GM12878 (cell line): ENCODE results near the gene HDHD3. TPM values are rescaled to one million over a fixed set of nuclear protein-coding genes. Genes with fewer than 3 reads are reported as not detected.

Experiments
- ATAC-seq: fragments of 200-7000 bp; cut with Tn5 transposase; 3 replicates; pipeline ENCODE4 v1.9.1; 2020; ENCODE audit warnings: mild to moderate bottlenecking, moderate library complexity
- BruUV-seq: library from RNA; stranded (reverse); fragments of 400-500 nt; replicated peaks from 2 replicates; lab custom pipeline; 2021; lab: Mats Ljungman, UMichigan
- CTCF ChIA-PET: fragments of 300-600 bp; sonication (Branson Sonifier 250); formaldehyde crosslinking; extraction: SDS; loops from one replicate; lab custom pipeline; 2021; ENCODE audit warnings: inconsistent platforms; lab: Yijun Ruan, JAX
- POLR2A ChIA-PET: fragments of 350-600 bp; formaldehyde crosslinking; extraction: SDS; loops from one replicate; lab custom pipeline; 2021; ENCODE audit warnings: inconsistent platforms; lab: Charles Lee
- RAD21 ChIA-PET: fragments of 300-600 bp; sonication (Branson Sonifier 250); formaldehyde crosslinking; loops from one replicate; lab custom pipeline; 2023; ENCODE audit warnings: antibody characterized with exemption; ENCODE audit not compliant: unreplicated experiment; lab: Charles Lee
- SMC1A ChIA-PET: fragments of 300-600 bp; sonication (Branson Sonifier 250); formaldehyde crosslinking; loops from one replicate; lab custom pipeline; 2023; ENCODE audit not compliant: unreplicated experiment, uncharacterized antibody; lab: Charles Lee
- DNase-seq: peaks from one replicate; pipeline ENCODE4 v3.0.0-alpha.2; 2011; ENCODE audit warnings: low read depth, low spot score
- FAIRE-seq: peaks from 3 replicates; lab custom pipeline; 2011; peaks lifted over from hg19 to GRCh38; lab: Jason Lieb, UNC
- H2AFZ ChIP-seq: 2 replicates; pipeline ENCODE4 v1.6.0; 2011; ENCODE audit warnings: low read depth, low read length, control low read depth; ENCODE audit not compliant: control insufficient read depth
- H3K27ac ChIP-seq: 2 replicates; pipeline ENCODE4 v1.5.1; 2011; ENCODE audit warnings: control low read depth; ENCODE audit not compliant: control insufficient read depth, insufficient read depth
- H3K27me3 ChIP-seq, 2 experiments: replicated peaks in 1 of 2; 2 replicates each; pipeline versions ENCODE4 v1.6.0 to v1.6.1; 2011; ENCODE audit warnings: low read length in 1 of 2; ENCODE audit not compliant: control insufficient read depth in 2 of 2, insufficient read depth in 2 of 2
- H3K36me3 ChIP-seq, 2 experiments: 2 replicates each; pipeline ENCODE4 v1.5.1; 2011; ENCODE audit warnings: low read length in 1 of 2; ENCODE audit not compliant: control insufficient read depth in 2 of 2, insufficient read depth in 2 of 2
- H3K4me1 ChIP-seq: 2 replicates; pipeline ENCODE4 v1.6.1; 2011; ENCODE audit warnings: mild to moderate bottlenecking, low read length, moderate library complexity, mixed read lengths; ENCODE audit not compliant: control insufficient read depth, insufficient read depth
- H3K4me2 ChIP-seq: 2 replicates; pipeline ENCODE4 v1.6.0; 2011; ENCODE audit warnings: control low read depth; ENCODE audit not compliant: control insufficient read depth, insufficient read depth
- H3K4me3 ChIP-seq: fragments of 200-600 bp; sonication (generic); 2 replicates; pipeline ENCODE4 v1.5.1; 2016
- H3K79me2 ChIP-seq: 2 replicates; pipeline ENCODE4 v1.6.0; 2011; ENCODE audit warnings: low read length; ENCODE audit not compliant: control insufficient read depth, insufficient read depth
- H3K9ac ChIP-seq: 2 replicates; pipeline ENCODE4 v1.8.0; 2011; ENCODE audit warnings: low read length, control low read depth, mixed read lengths; ENCODE audit not compliant: control insufficient read depth, insufficient read depth
- H3K9me3 ChIP-seq: replicated peaks from 3 replicates; pipeline ENCODE4 v1.5.1; 2011; ENCODE audit warnings: mild to moderate bottlenecking, low read length; ENCODE audit not compliant: control insufficient read depth, insufficient read depth
- H4K20me1 ChIP-seq: 2 replicates; pipeline ENCODE4 v1.6.0; 2011; ENCODE audit not compliant: control insufficient read depth, insufficient read depth
- HCFC1 ChIP-seq: fragments of 150-350 bp; IDR thresholded peaks from 2 replicates; pipeline ENCODE4 v1.6.1; 2014; ENCODE audit warnings: low read length
- KLF5 ChIP-seq: fragments of 450-650 bp; IDR thresholded peaks from 2 replicates; pipeline ENCODE4 v1.6.1; 2014; ENCODE audit warnings: mild to moderate bottlenecking; ENCODE audit not compliant: partially characterized antibody
- SKIL ChIP-seq: fragments of 450-650 bp; IDR thresholded peaks from 2 replicates; pipeline ENCODE4 v1.6.1; 2017; ENCODE audit warnings: mild to moderate bottlenecking, low read depth, inconsistent platforms; ENCODE audit not compliant: poor library complexity, severe bottlenecking
- STAT3 ChIP-seq: IDR thresholded peaks from 2 replicates; pipeline ENCODE4 v1.6.1; 2011; ENCODE audit warnings: low read depth, low read length, improper control_type of control experiment
- SUPT20H ChIP-seq: IDR thresholded peaks from 2 replicates; pipeline ENCODE4 v1.6.1; 2011; ENCODE audit warnings: low read depth, mild to moderate bottlenecking, low read length, moderate library complexity, borderline replicate concordance; ENCODE audit not compliant: control insufficient read depth
- TCF3 ChIP-seq: IDR thresholded peaks from 2 replicates; pipeline ENCODE4 v1.6.1; 2012; ENCODE audit warnings: low read depth, mild to moderate bottlenecking, low read length, borderline replicate concordance; ENCODE audit not compliant: insufficient read depth
- WGBS: methylation state at CpG from one replicate; pipeline ENCODE4 v1.1.6; 2016; ENCODE audit warnings: low lambda C conversion rate; ENCODE audit not compliant: insufficient replicate concordance, insufficient coverage; ENCODE audit errors: missing lambda C conversion rate; 5-methylcytosine and 5-hydroxymethylcytosine counted together
- in situ Hi-C: fragments of 300-500 bp; cut with MboI; formaldehyde crosslinking; loops from 9 replicates; pipeline ENCODE4 v1.14.3; 2018; ENCODE audit warnings: mixed read lengths
- intact Hi-C: fragments of 100-400 bp; cut with micrococcal nuclease; formaldehyde crosslinking; loops from one replicate; pipeline ENCODE4 v1.14.2; 2022; ENCODE audit not compliant: unreplicated experiment
- polyA plus RNA-seq, 11 experiments: library from polyadenylated mRNA; depleted of rRNA in 4 of 11; unstranded in 6 of 11; stranded (reverse) in 5 of 11; fragments of >200 nt; fragmentation: Nextera tagmentation in 4 of 11; fragmentation: Illumina TruSeq in 1 of 11; extraction: Ambion mirVana in 4 of 11; extraction: Trizol in 1 of 11; gene quantifications; 1 replicate in 1 of 11; 2 replicates in 10 of 11; pipeline versions ENCODE4 v1.2.1 to v1.2.3, GENCODE V29; 2011 to 2016; ENCODE audit warnings: inconsistent platforms in 2 of 11, missing spikeins in 2 of 11, low read depth in 1 of 11
- total RNA-seq, 4 experiments: library from RNA; depleted of rRNA in 3 of 4; stranded (reverse); fragments of >200 nt in 3 of 4; fragmentation: Illumina TruSeq in 1 of 4; extraction: Trizol in 1 of 4; gene quantifications; 2 replicates each; pipeline versions ENCODE4 v1.2.1 to v1.2.3, GENCODE V29; 2013 to 2021

Gene HDHD3
- total and polyA plus RNA-seq, 10 of the 15 experiments (the other 5 are each of a cell fraction or from before 2014, with no cell fraction given) = 1.3 to 29.4 (median 17.9) TPM

- SMC1A ChIA-PET = interaction anchor here (1.4 kb wide), 1 partner anchor 10 kb away, joined by 3 read pairs; no protein-coding TSS in a partner anchor
- no TSS peak for BruUV-seq
- Histone ChIP-seq H3K27me3 (no peaks in the 10 kb centered on the region), H2AFZ (no peak overlapping the region), H3K79me2 (no peaks in the 10 kb centered on the region), H3K27ac (no peak overlapping the region), H3K4me1 (no peaks in the 10 kb centered on the region), H3K4me3 (no peak overlapping the region), H3K9me3 (no peaks in the 10 kb centered on the region), H3K9ac (no peak overlapping the region), H3K4me2 (no peak overlapping the region), H4K20me1 (no peaks in the 10 kb centered on the region; the same call in 1 of the 2 replicates), H3K36me3 (peaks cover 0 to 7% of the 10 kb centered on the region in 2 experiments; a peak in 3 of 4 replicates)
- no peak for ATAC-seq
- 87% methylated on average over 7 of the region's 7 CpGs for WGBS
- CTCF ChIA-PET = interaction anchor here (1.1 kb wide), 1 partner anchor 265 kb away, joined by 3 read pairs; no protein-coding TSS in a partner anchor
- in situ Hi-C loops (no loop called here), intact Hi-C loops (no loop called here)
- RAD21 ChIA-PET = no interaction called here
- TF ChIP-seq STAT3 (no peak), SUPT20H (no peak), SKIL (no peak), HCFC1 (no peak), TCF3 (no peak), KLF5 (no peak)
- no peak for FAIRE-seq
- DNase-seq = no peak
- POLR2A ChIA-PET = interaction anchor here (1.1 kb wide), 1 partner anchor 16 kb away, joined by 3 read pairs; no protein-coding TSS in a partner anchor
Observed at GRCh38 chr9:113393281-113393680, 16.5 kb upstream of the HDHD3 start.
